GM21360 (cell line): Measurements from ENCODE around the gene PELI2.

Experiments
- ATAC-seq: cut with Tn5 transposase; IDR thresholded peaks from one replicate; pipeline ENCODE4 v1.9.1; 2021; ENCODE audit warnings: mild to moderate bottlenecking, moderate library complexity; ENCODE audit not compliant: unreplicated experiment

PELI2 gene

GRCh38 chr14:56199095-56199981 lies 81.1 kb downstream of the PELI2 start:
- peak; percentile 45 for ATAC-seq

- peak; percentile 80 for ATAC-seq
Observed at GRCh38 chr14:56199982-56200577, 81.9 kb downstream of the PELI2 start.

- peak; percentile 56 for ATAC-seq
Observed at GRCh38 chr14:56202256-56202655, 84.0 kb downstream of the PELI2 start.

- no peak for ATAC-seq
Observed at GRCh38 chr14:56205881-56206280, 87.7 kb downstream of the PELI2 start.

- no peak for ATAC-seq
Observed at GRCh38 chr14:56206596-56206995, 88.4 kb downstream of the PELI2 start.

GRCh38 chr14:56207626-56208292 lies 89.5 kb downstream of the PELI2 start:
- no peak for ATAC-seq

- ATAC-seq, result no peak
Observed at GRCh38 chr14:56208520-56208919, 90.3 kb downstream of the PELI2 start.

GRCh38 chr14:56210571-56210970 lies 92.4 kb downstream of the PELI2 start:
- ATAC-seq, result no peak

- ATAC-seq, result no peak
Observed at GRCh38 chr14:56211084-56211483, 92.9 kb downstream of the PELI2 start.

GRCh38 chr14:56211844-56212243 lies 93.6 kb downstream of the PELI2 start:
- no peak for ATAC-seq

GRCh38 chr14:56212521-56212920 lies 94.3 kb downstream of the PELI2 start:
- ATAC-seq, result no peak

- ATAC-seq, result no peak
Observed at GRCh38 chr14:56213306-56213705, 95.1 kb downstream of the PELI2 start.

- ATAC-seq, result no peak
Observed at GRCh38 chr14:56215180-56215579, 97.0 kb downstream of the PELI2 start.

- ATAC-seq, result no peak
Observed at GRCh38 chr14:56216626-56217379, 98.6 kb downstream of the PELI2 start.

GRCh38 chr14:56217380-56218045 lies 99.3 kb downstream of the PELI2 start:
- ATAC-seq, result no peak

GRCh38 chr14:56219666-56220413 lies 101.6 kb downstream of the PELI2 start:
- ATAC-seq, result no peak

GRCh38 chr14:56221382-56222128 lies 103.3 kb downstream of the PELI2 start:
- ATAC-seq, result no peak

GRCh38 chr14:56224229-56224628 lies 106.0 kb downstream of the PELI2 start:
- ATAC-seq, result no peak
